Measurements from ENCODE around the gene SLC41A3.

Gene SLC41A3

DNA sequence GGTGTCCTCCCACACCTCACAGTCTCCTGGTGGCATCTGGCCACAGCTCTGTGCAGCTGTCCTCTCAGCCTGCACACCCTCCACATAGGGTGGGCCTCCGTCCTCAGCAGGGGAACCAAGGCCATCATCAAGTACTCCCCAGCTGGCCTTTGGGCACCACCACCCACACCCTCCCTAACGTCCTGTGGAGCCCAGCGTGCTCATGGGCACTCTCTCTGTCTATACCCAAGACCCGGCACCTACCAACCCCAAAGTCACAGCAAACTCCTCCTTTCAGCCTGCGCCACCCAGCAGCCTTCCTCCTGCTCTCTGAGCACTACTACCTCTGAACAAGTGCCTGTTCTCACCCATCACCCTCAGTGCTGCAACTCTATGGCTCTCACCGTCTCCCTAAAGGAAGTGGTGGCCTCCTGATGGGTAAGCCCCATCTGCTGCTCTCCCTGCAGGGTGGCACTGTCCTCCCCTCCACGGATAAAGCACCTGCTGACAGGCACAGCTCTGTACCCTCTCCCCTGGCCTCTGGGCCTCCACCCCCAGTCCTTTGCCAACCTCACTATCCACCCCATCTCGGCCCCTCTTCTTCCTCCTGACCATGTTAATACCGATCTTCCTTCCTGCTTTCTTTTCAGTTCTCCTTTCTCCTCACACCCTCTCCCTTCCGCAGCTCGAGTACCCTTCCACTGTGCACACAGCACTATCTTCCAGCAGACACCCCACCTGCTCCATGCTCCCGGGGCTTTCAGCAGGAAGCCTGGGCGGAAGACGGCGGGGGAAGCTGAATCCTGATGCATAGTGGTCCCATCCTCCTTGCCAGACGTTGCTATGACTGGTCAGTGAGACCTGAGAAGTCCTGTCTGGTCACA lies 31.5 kb downstream of the SLC41A3 start:
- TF ChIP-seq EZH2phosphoT487 (IDR thresholded peaks at IDR 0.05; ENCODE audit: borderline replicate concordance) = no peak
- TF ChIP-seq, protein P1, sequence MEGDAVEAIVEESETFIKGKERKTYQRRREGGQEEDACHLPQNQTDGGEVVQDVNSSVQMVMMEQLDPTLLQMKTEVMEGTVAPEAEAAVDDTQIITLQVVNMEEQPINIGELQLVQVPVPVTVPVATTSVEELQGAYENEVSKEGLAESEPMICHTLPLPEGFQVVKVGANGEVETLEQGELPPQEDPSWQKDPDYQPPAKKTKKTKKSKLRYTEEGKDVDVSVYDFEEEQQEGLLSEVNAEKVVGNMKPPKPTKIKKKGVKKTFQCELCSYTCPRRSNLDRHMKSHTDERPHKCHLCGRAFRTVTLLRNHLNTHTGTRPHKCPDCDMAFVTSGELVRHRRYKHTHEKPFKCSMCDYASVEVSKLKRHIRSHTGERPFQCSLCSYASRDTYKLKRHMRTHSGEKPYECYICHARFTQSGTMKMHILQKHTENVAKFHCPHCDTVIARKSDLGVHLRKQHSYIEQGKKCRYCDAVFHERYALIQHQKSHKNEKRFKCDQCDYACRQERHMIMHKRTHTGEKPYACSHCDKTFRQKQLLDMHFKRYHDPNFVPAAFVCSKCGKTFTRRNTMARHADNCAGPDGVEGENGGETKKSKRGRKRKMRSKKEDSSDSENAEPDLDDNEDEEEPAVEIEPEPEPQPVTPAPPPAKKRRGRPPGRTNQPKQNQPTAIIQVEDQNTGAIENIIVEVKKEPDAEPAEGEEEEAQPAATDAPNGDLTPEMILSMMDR (conservative IDR thresholded peaks at IDR 0.05; ENCODE audit: low read length) = no peak
- H3K79me2 ChIP-seq (ENCODE audit: insufficient read depth, low read length) = no peaks in the 10 kb centered on the region
- H3K4me1 ChIP-seq (ENCODE audit: insufficient read depth, low read length, poor library complexity, severe bottlenecking) = peaks cover 22% of the 10 kb centered on the region
- H3F3A ChIP-seq (ENCODE audit: low read depth) = no peaks in the 10 kb centered on the region
- H3K4me2 ChIP-seq (ENCODE audit: low read depth, low read length, poor library complexity, severe bottlenecking) = no peak overlapping the region
- no peaks in the 10 kb centered on the region for H4K20me1 ChIP-seq (ENCODE audit: insufficient read depth, low read length, poor library complexity, severe bottlenecking)
- H3K4me3 ChIP-seq (ENCODE audit: low read length, poor library complexity, severe bottlenecking) = no peak overlapping the region
- H3K27me3 ChIP-seq (ENCODE audit: insufficient read depth, low read length, poor library complexity, severe bottlenecking) = no peaks in the 10 kb centered on the region
- no peaks in the 10 kb centered on the region for H3K9me3 ChIP-seq (ENCODE audit: insufficient read depth, low read depth, low read length)
- 0 out of 2 replicates have a peak, but pooled peaks cover 3% of the 10 kb centered on the region for H3K36me3 ChIP-seq (ENCODE audit: insufficient read depth, low read length)
- H3K9ac ChIP-seq (ENCODE audit: low read depth, low read length, poor library complexity, severe bottlenecking) = no peak overlapping the region
- H3K9me2 ChIP-seq (replicated peaks; ENCODE audit: low read depth, low read length) = no peaks in the 10 kb centered on the region
- no peak overlapping the region for H2AFZ ChIP-seq (ENCODE audit: low read length)

DNA sequence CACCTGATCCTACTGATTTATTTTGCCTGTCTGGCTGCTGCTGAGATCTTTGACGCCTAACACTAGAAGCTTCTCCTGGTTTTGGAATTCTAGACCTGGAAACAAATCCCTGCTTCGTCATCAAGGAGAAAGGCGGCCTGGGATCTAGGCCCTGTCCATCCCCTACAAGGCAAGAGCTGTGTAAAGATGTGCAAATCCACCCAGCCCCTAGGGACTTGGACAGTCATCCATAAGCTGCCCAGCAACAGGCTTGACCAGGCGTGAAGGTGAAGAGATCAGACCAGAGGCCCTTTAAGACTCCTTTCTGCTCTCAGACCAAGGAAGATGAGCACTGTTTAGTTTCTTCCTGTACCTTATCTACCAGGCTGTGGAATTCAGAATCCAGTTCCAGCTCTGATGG lies 32.2 kb downstream of the SLC41A3 start:
- H3K27me3 ChIP-seq (ENCODE audit: insufficient read depth, low read length, poor library complexity, severe bottlenecking) = no peaks in the 10 kb centered on the region
- 0 out of 2 replicates have a peak, but pooled peaks cover 3% of the 10 kb centered on the region for H3K36me3 ChIP-seq (ENCODE audit: insufficient read depth, low read length)
- no peak overlapping the region for H3K4me3 ChIP-seq (ENCODE audit: low read length, poor library complexity, severe bottlenecking)
- no peaks in the 10 kb centered on the region for H3K9me3 ChIP-seq (ENCODE audit: insufficient read depth, low read depth, low read length)
- no peak overlapping the region for H2AFZ ChIP-seq (ENCODE audit: low read length)
- H3K79me2 ChIP-seq (ENCODE audit: insufficient read depth, low read length) = no peaks in the 10 kb centered on the region
- H4K20me1 ChIP-seq (ENCODE audit: insufficient read depth, low read length, poor library complexity, severe bottlenecking) = no peaks in the 10 kb centered on the region
- H3K4me1 ChIP-seq (ENCODE audit: insufficient read depth, low read length, poor library complexity, severe bottlenecking) = peaks cover 22% of the 10 kb centered on the region
- no peaks in the 10 kb centered on the region for H3K9me2 ChIP-seq (replicated peaks; ENCODE audit: low read depth, low read length)
- H3K4me2 ChIP-seq (ENCODE audit: low read depth, low read length, poor library complexity, severe bottlenecking) = no peak overlapping the region
- TF ChIP-seq EZH2phosphoT487 (IDR thresholded peaks at IDR 0.05; ENCODE audit: borderline replicate concordance) = no peak
- TF ChIP-seq, protein P1 (conservative IDR thresholded peaks at IDR 0.05; ENCODE audit: low read length) = no peak
- H3F3A ChIP-seq (ENCODE audit: low read depth) = no peaks in the 10 kb centered on the region
- no peak overlapping the region for H3K9ac ChIP-seq (ENCODE audit: low read depth, low read length, poor library complexity, severe bottlenecking)

DNA sequence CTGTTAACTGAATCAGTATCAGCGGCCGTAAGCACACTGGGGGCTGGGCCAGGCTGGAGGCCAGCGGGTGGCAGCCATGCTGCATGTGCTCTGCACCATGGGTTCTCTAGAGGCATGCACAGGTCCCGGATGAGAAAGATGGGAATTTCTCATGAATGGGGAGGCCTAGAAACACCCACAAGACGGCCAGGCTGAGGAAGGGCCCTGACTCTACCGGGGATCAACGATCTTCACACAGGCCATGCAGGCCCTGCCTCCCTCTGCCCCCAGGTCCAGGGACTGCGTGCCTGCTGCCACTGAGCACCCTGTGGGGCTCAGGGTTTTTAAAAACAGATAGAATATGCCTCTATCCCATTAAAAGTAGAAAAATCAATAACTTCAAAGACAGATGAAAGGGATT lies 32.7 kb downstream of the SLC41A3 start:
- Histone ChIP-seq H3K9ac (ENCODE audit: low read depth, low read length, poor library complexity, severe bottlenecking) (no peak overlapping the region), H3K4me3 (ENCODE audit: low read length, poor library complexity, severe bottlenecking) (no peak overlapping the region), H3K4me1 (ENCODE audit: insufficient read depth, low read length, poor library complexity, severe bottlenecking) (peaks cover 22% of the 10 kb centered on the region), H2AFZ (ENCODE audit: low read length) (no peak overlapping the region), H3K9me2 (replicated peaks; ENCODE audit: low read depth, low read length) (no peaks in the 10 kb centered on the region), H3K4me2 (ENCODE audit: low read depth, low read length, poor library complexity, severe bottlenecking) (no peak overlapping the region), H3K27me3 (ENCODE audit: insufficient read depth, low read length, poor library complexity, severe bottlenecking) (no peaks in the 10 kb centered on the region), H3K9me3 (ENCODE audit: insufficient read depth, low read depth, low read length) (no peaks in the 10 kb centered on the region), H3K36me3 (ENCODE audit: insufficient read depth, low read length) (0 out of 2 replicates have a peak, but pooled peaks cover 3% of the 10 kb centered on the region), H4K20me1 (ENCODE audit: insufficient read depth, low read length, poor library complexity, severe bottlenecking) (no peaks in the 10 kb centered on the region), H3K79me2 (ENCODE audit: insufficient read depth, low read length) (no peaks in the 10 kb centered on the region), H3F3A (ENCODE audit: low read depth) (no peaks in the 10 kb centered on the region)
- TF ChIP-seq, protein P1 (conservative IDR thresholded peaks at IDR 0.05; ENCODE audit: low read length) = no peak
- no peak for TF ChIP-seq EZH2phosphoT487 (IDR thresholded peaks at IDR 0.05; ENCODE audit: borderline replicate concordance)

All from Loucy (cell line).